Tibial nerve (tissue), 4 donors: ENCODE results near the gene NAA25.

ENCODE experiments used
- CTCF ChIP-seq, 5 experiments: fragments of 200-600 bp in 3 of 5; fragments of 450-650 bp in 2 of 5; sonication (generic) in 3 of 5; IDR thresholded peaks; one replicate each; pipeline ENCODE4 v1.5.1; 2016 to 2019; ENCODE audit warnings: antibody characterized with exemption in 5 of 5, mild to moderate bottlenecking in 3 of 5, moderate library complexity in 2 of 5
- EP300 ChIP-seq, 2 donors: sonication (generic); formaldehyde crosslinking; IDR thresholded peaks; one replicate each; pipeline ENCODE4 v1.6.1; 2017; ENCODE audit warnings: antibody characterized with exemption in 2 of 2, mild to moderate bottlenecking in 1 of 2
- POLR2A ChIP-seq, 2 donors: fragments of 450-650 bp; IDR thresholded peaks; one replicate each; pipeline ENCODE4 v1.6.1; 2017; ENCODE audit warnings: antibody characterized with exemption in 2 of 2, mild to moderate bottlenecking in 2 of 2, moderate library complexity in 2 of 2

DNA sequence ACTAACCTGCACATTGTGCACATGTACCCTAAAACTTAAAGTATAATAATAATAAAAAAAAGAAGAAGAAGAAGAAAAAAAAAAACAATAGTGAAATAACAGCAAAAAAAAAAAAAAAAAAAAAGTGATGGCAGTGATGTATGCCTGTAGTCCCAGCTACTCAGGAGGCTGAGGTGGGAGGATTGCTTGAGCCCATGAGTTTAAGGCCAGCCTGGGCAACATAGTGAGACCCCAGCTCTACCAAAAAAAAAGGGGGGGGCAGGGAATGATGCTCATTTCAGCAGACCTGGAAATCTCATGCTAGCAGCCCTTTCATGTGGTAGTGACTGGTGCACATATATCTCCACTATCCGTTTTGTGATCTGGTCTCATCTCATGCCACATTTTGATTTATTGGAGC is 37.5 kb upstream of the NAA25 start:
- TF ChIP-seq POLR2A (IDR thresholded peaks at IDR 0.05) (no peak), CTCF (IDR thresholded peaks at IDR 0.05) (no peak), EP300 (IDR thresholded peaks at IDR 0.05) (no peak)
